CD14-positive monocyte (primary cell): ENCODE measurements around the gene OR2J1. TPM values are rescaled to one million over a fixed set of nuclear protein-coding genes. Genes with fewer than 3 reads are reported as not detected.

Experiments used
- polyA plus RNA-seq, 3 donors: library from polyadenylated mRNA; depleted of rRNA in 1 of 3; unstranded in 2 of 3; stranded (reverse) in 1 of 3; fragments of 300-500 nt in 2 of 3; fragments of >200 nt in 1 of 3; fragmentation: Illumina TruSeq in 2 of 3; gene quantifications; 1 replicate in 2 of 3; 2 replicates in 1 of 3; pipeline ENCODE4 v1.2.3, GENCODE V29; 2012 to 2021

Gene OR2J1
- polyA plus RNA-seq, 3 donors = not detected

Other genes starting within 250 kb of the OR2J1 start
- 10 to 100 TPM; 39.2 to 44.0 (median 42.2) TPM for gene TRIM27, start 175.5 kb upstream of the OR2J1 start, polyA plus RNA-seq
- under 1 TPM in 2 of 3 donors, not detected in 1; 0.05 TPM for gene ZNF311, start 94.2 kb upstream of the OR2J1 start, polyA plus RNA-seq
- gene OR2W1, start 54.3 kb upstream of the OR2J1 start, polyA plus RNA-seq = not detected
- not detected for gene OR2B3, start 12.2 kb upstream of the OR2J1 start, polyA plus RNA-seq
- gene OR2J3, start 8.6 kb downstream of the OR2J1 start, polyA plus RNA-seq = not detected
- not detected for gene OR2J2, start 71.4 kb downstream of the OR2J1 start, polyA plus RNA-seq
- not detected for gene OR14J1, start 202.2 kb downstream of the OR2J1 start, polyA plus RNA-seq